HCT116 (cell line): ENCODE results near the gene NFAT5. TPM values are rescaled to one million over a fixed set of nuclear protein-coding genes. Genes with fewer than 3 reads are reported as not detected.
A peak's percentile ranks its signal among the peaks of the same experiment; 100 is the strongest.

Experiments
- ATAC-seq: fragments of 200-7000 bp; cut with Tn5 transposase; 2 replicates; pipeline ENCODE4 v1.9.1; 2020; ENCODE audit warnings: mild to moderate bottlenecking, moderate library complexity
- BruUV-seq: library from RNA; stranded (reverse); fragments of 400-500 nt; replicated peaks from 2 replicates; lab custom pipeline; 2021; lab: Mats Ljungman, UMichigan
- CTCF ChIA-PET: fragments of 300-600 bp; sonication (Branson Sonifier 250); formaldehyde crosslinking; loops from one replicate; lab custom pipeline; 2021; ENCODE audit warnings: antibody characterized with exemption; lab: Charles Lee
- POLR2A ChIA-PET: fragments of 300-600, 350-600 bp; sonication (Branson Sonifier 250); formaldehyde crosslinking; loops from one replicate; lab custom pipeline; 2021; ENCODE audit warnings: antibody characterized with exemption; lab: Charles Lee
- RAD21 ChIA-PET, 2 experiments: fragments of 300-600 bp; sonication (Branson Sonifier 250); formaldehyde crosslinking; loops; one replicate each; lab custom pipeline; 2023; ENCODE audit warnings: low total read pairs in 2 of 2; ENCODE audit not compliant: uncharacterized antibody in 2 of 2, unreplicated experiment in 2 of 2, low non-redundant PET in 1 of 2; lab: Charles Lee
- DNase-seq: peaks from one replicate; pipeline ENCODE4 v3.0.0-alpha.2; 2010; ENCODE audit warnings: low read depth, low spot score
- H2AFZ ChIP-seq: fragments of 200-600 bp; shearing (Covaris generic), sonication (generic); 2 replicates; pipeline ENCODE4 v1.6.1; 2017; ENCODE audit warnings: low read depth, mixed run types, mixed read lengths, antibody characterized with exemption, low read length; ENCODE audit not compliant: poor library complexity, severe bottlenecking
- H3K27ac ChIP-seq: 2 replicates; pipeline ENCODE4 v1.5.1; 2012; ENCODE audit warnings: low read depth, low read length
- H3K27me3 ChIP-seq: fragments of 200-600 bp; sonication (generic); 2 replicates; pipeline ENCODE4 v1.6.1; 2016; ENCODE audit warnings: mixed run types, low read length, mixed read lengths; ENCODE audit not compliant: insufficient read depth
- H3K36me3 ChIP-seq, 2 experiments: fragments of 200-500 bp in 1 of 2; fragments of 200-600 bp in 1 of 2; sonication (Bioruptor generic) in 1 of 2; sonication (generic) in 1 of 2; 2 replicates each; pipeline versions ENCODE4 v1.5.1 to v1.6.1; 2014 to 2016; ENCODE audit warnings: low read length in 2 of 2, inconsistent platforms in 1 of 2, mixed read lengths in 1 of 2, mixed run types in 1 of 2; ENCODE audit not compliant: insufficient read depth in 2 of 2, control insufficient read depth in 1 of 2
- H3K4me1 ChIP-seq, 2 experiments: fragments of 200-600 bp in 1 of 2; sonication (generic) in 1 of 2; 2 replicates each; pipeline versions ENCODE4 v1.5.1 to v1.6.1; 2012 to 2017; ENCODE audit warnings: low read length in 2 of 2, inconsistent platforms in 1 of 2, mild to moderate bottlenecking in 1 of 2, mixed read lengths in 1 of 2, mixed run types in 1 of 2, moderate library complexity in 1 of 2; ENCODE audit not compliant: insufficient read depth in 2 of 2, control insufficient read depth in 1 of 2
- H3K4me2 ChIP-seq: fragments of 200-600 bp; sonication (generic); 2 replicates; pipeline ENCODE4 v1.6.1; 2017; ENCODE audit warnings: mixed run types, low read length, mixed read lengths
- H3K4me3 ChIP-seq, 2 experiments: fragments of 200-600 bp in 1 of 2; sonication (generic) in 1 of 2; replicated peaks in 1 of 2; 2 replicates each; pipeline ENCODE4 v1.5.1; 2011 to 2016; ENCODE audit warnings: low read length in 2 of 2, control low read depth in 1 of 2, low read depth in 1 of 2, mild to moderate bottlenecking in 1 of 2, mixed read lengths in 1 of 2, mixed run types in 1 of 2
- H3K79me2 ChIP-seq: fragments of 200-600 bp; sonication (generic); 2 replicates; pipeline ENCODE4 v1.6.1; 2017; ENCODE audit warnings: mild to moderate bottlenecking, mixed run types, low read length, moderate library complexity, mixed read lengths; ENCODE audit not compliant: insufficient read depth
- H3K9ac ChIP-seq: fragments of 200-600 bp; sonication (generic); 2 replicates; pipeline ENCODE4 v1.6.1; 2016; ENCODE audit warnings: low read length, mixed read lengths
- H3K9me2 ChIP-seq: fragments of 200-600 bp; sonication (generic), shearing (Covaris generic); 2 replicates; pipeline ENCODE4 v1.6.1; 2017; ENCODE audit warnings: mixed run types, mild to moderate bottlenecking, moderate library complexity; ENCODE audit not compliant: insufficient read depth
- H3K9me3 ChIP-seq, 2 experiments: fragments of 200-500 bp in 1 of 2; fragments of 200-600 bp in 1 of 2; sonication (Bioruptor generic) in 1 of 2; sonication (generic) in 1 of 2; 2 replicates each; pipeline ENCODE4 v1.6.1; 2014 to 2017; ENCODE audit warnings: low read length in 2 of 2, mixed read lengths in 2 of 2, inconsistent platforms in 1 of 2, low read depth in 1 of 2, mild to moderate bottlenecking in 1 of 2, mixed run types in 1 of 2, moderate library complexity in 1 of 2; ENCODE audit not compliant: control insufficient read depth in 1 of 2, insufficient read depth in 1 of 2
- H4K20me1 ChIP-seq: fragments of 200-600 bp; sonication (generic), shearing (Covaris generic); 2 replicates; pipeline ENCODE4 v1.6.1; 2017; ENCODE audit warnings: mixed run types, mild to moderate bottlenecking, moderate library complexity; ENCODE audit not compliant: insufficient read depth
- EGR1 ChIP-seq: IDR thresholded peaks from 2 replicates; pipeline ENCODE4 v1.6.1; 2012; ENCODE audit warnings: low read depth
- ELF1 ChIP-seq: IDR thresholded peaks from 2 replicates; pipeline ENCODE4 v1.6.1; 2012; ENCODE audit warnings: low read depth, borderline replicate concordance
- EZH2 ChIP-seq: fragments of 200-600 bp; sonication (generic); IDR thresholded peaks from 2 replicates; pipeline ENCODE4 v1.6.1; 2017; ENCODE audit warnings: antibody characterized with exemption, mixed run types
- JUND ChIP-seq: IDR thresholded peaks from 2 replicates; pipeline ENCODE4 v1.6.1; 2012
- POLR2AphosphoS5 ChIP-seq: IDR thresholded peaks from 2 replicates; pipeline ENCODE4 v1.6.1; 2011; ENCODE audit warnings: mild to moderate bottlenecking, low read depth, low read length, moderate library complexity
- RAD21 ChIP-seq: IDR thresholded peaks from 2 replicates; pipeline ENCODE4 v1.6.1; 2012; ENCODE audit warnings: low read depth, mild to moderate bottlenecking
- SIN3A ChIP-seq: IDR thresholded peaks from 2 replicates; pipeline ENCODE4 v1.6.1; 2012; ENCODE audit warnings: low read depth
- SP1 ChIP-seq: IDR thresholded peaks from 2 replicates; pipeline ENCODE4 v1.6.1; 2012; ENCODE audit warnings: low read depth
- SRF ChIP-seq: IDR thresholded peaks from 2 replicates; pipeline ENCODE4 v1.6.1; 2012; ENCODE audit warnings: low read depth
- TCF7L2 ChIP-seq: IDR thresholded peaks from 2 replicates; pipeline ENCODE4 v1.7.0; 2011; ENCODE audit warnings: borderline replicate concordance, inconsistent platforms; ENCODE audit not compliant: insufficient read depth, insufficient read length; ENCODE audit errors: extremely low read depth
- YY1 ChIP-seq: IDR thresholded peaks from 2 replicates; pipeline ENCODE4 v1.6.1; 2011; ENCODE audit warnings: low read length, low read depth, moderate library complexity, mild to moderate bottlenecking; ENCODE audit not compliant: insufficient replicate concordance; ENCODE audit errors: extremely low read depth
- ZFX ChIP-seq: fragments of 450-650 bp; IDR thresholded peaks from 2 replicates; pipeline ENCODE4 v1.6.1; 2017
- intact Hi-C: fragments of 100-400 bp; cut with micrococcal nuclease; formaldehyde crosslinking; loops from 2 replicates; pipeline ENCODE4 v1.10.0; 2022
- total RNA-seq: library from RNA; stranded (reverse); gene quantifications from one replicate; pipeline ENCODE4 v1.2.1, GENCODE V29; 2021; ENCODE audit not compliant: unreplicated experiment
- TF ChIP-seq, protein P1 (sequence below): IDR thresholded peaks from 2 replicates; pipeline ENCODE4 v1.6.1; 2011; ENCODE audit warnings: mild to moderate bottlenecking, low read length, moderate library complexity; ENCODE audit not compliant: insufficient replicate concordance; ENCODE audit errors: extremely low read depth
- TF ChIP-seq, protein P2 (sequence below): IDR thresholded peaks from 2 replicates; pipeline ENCODE4 v1.6.1; 2012
- TF ChIP-seq, protein P3 (sequence below): IDR thresholded peaks from 2 replicates; pipeline ENCODE4 v1.6.1; 2012; ENCODE audit warnings: low read depth
- TF ChIP-seq, protein P4 (sequence below): IDR thresholded peaks from 2 replicates; pipeline ENCODE4 v1.6.1; 2012

Gene NFAT5
- total RNA-seq, 1 experiment from 2014 or later, result 67.4 TPM

DNA sequence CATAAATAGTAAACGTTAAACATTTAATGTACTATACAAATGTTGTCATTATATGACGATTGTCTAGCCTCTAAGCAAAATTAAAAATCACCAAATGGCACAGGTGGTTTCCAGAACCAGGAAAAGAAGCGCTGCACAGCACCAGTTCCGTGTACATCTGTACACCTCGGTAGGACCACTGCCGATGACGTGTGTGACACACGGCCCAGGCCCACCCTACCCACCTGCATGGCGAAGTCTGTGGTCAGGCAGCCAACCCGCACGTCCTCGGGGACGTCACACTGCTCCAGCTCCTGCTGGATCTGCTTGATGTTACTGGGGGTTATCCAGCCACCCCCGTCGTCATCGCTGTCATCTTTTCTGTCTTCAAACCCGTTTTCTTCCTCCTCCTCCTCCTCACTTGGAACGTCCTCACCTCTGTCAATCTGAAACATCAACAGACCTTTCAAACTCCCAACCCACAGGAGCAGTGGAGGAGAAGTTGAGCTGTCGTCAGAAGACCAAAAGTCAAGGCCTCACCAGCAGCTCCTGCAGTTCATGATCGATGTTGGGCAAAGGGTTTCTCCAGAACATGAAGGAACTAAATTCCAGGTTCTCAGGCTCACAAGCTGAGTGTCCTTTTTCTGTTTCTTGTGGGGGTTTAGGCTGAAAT, 183.1 kb downstream of the NFAT5 start (continued):
- TF ChIP-seq, protein P1, sequence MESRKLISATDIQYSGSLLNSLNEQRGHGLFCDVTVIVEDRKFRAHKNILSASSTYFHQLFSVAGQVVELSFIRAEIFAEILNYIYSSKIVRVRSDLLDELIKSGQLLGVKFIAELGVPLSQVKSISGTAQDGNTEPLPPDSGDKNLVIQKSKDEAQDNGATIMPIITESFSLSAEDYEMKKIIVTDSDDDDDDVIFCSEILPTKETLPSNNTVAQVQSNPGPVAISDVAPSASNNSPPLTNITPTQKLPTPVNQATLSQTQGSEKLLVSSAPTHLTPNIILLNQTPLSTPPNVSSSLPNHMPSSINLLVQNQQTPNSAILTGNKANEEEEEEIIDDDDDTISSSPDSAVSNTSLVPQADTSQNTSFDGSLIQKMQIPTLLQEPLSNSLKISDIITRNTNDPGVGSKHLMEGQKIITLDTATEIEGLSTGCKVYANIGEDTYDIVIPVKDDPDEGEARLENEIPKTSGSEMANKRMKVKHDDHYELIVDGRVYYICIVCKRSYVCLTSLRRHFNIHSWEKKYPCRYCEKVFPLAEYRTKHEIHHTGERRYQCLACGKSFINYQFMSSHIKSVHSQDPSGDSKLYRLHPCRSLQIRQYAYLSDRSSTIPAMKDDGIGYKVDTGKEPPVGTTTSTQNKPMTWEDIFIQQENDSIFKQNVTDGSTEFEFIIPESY, result no peak
- TF ChIP-seq RAD21 (no peak), SIN3A (no peak), ELF1 (no peak), TCF7L2 (no peak), SRF (no peak), EGR1 (no peak), YY1 (no peak)
- TF ChIP-seq, protein P2, sequence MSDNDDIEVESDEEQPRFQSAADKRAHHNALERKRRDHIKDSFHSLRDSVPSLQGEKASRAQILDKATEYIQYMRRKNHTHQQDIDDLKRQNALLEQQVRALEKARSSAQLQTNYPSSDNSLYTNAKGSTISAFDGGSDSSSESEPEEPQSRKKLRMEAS, result no peak

DNA sequence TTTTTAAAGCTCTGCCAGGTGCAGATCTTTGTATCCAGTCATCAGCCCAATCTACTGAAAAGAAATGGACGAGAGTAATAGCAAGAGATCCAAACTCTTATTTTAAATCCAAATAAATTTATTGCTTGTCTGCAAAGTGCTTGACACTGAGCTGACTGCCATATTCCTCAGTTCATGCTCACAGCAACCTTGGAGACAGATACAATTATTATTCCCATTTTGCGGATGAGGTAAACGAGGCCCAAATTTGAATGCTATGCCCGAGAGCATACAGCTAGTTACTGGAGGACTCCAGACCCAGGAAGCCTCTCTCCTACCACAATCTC, 188.3 kb downstream of the NFAT5 start:
- peak overlapping the region; percentile 91 to 92 for H3K4me3 ChIP-seq
- H3K9me2 ChIP-seq, result no peaks in the 10 kb centered on the region
- H4K20me1 ChIP-seq, result no peaks in the 10 kb centered on the region
- H3K27me3 ChIP-seq, result no peaks in the 10 kb centered on the region
- ATAC-seq, result no peak
- peak overlapping the region; percentile 96 for H3K9ac ChIP-seq
- H3K4me1 ChIP-seq, result peaks cover 7 to 14% of the 10 kb centered on the region in 2 experiments
- H3K9me3 ChIP-seq, result no peaks in the 10 kb centered on the region
- RAD21 ChIA-PET, result interaction anchor here in 1 of 2 experiments (1.3 kb wide), 1 partner anchor 358 kb away, joined by 3 read pairs; no protein-coding TSS in a partner anchor
- TF ChIP-seq SRF (no peak), TCF7L2 (no peak), POLR2AphosphoS5 (no peak), YY1 (no peak), ZFX (no peak), SP1 (no peak), JUND (no peak), EZH2 (no peak), RAD21 (no peak), ELF1 (no peak)
- TF ChIP-seq, protein P2, result no peak
- TF ChIP-seq, protein P3, sequence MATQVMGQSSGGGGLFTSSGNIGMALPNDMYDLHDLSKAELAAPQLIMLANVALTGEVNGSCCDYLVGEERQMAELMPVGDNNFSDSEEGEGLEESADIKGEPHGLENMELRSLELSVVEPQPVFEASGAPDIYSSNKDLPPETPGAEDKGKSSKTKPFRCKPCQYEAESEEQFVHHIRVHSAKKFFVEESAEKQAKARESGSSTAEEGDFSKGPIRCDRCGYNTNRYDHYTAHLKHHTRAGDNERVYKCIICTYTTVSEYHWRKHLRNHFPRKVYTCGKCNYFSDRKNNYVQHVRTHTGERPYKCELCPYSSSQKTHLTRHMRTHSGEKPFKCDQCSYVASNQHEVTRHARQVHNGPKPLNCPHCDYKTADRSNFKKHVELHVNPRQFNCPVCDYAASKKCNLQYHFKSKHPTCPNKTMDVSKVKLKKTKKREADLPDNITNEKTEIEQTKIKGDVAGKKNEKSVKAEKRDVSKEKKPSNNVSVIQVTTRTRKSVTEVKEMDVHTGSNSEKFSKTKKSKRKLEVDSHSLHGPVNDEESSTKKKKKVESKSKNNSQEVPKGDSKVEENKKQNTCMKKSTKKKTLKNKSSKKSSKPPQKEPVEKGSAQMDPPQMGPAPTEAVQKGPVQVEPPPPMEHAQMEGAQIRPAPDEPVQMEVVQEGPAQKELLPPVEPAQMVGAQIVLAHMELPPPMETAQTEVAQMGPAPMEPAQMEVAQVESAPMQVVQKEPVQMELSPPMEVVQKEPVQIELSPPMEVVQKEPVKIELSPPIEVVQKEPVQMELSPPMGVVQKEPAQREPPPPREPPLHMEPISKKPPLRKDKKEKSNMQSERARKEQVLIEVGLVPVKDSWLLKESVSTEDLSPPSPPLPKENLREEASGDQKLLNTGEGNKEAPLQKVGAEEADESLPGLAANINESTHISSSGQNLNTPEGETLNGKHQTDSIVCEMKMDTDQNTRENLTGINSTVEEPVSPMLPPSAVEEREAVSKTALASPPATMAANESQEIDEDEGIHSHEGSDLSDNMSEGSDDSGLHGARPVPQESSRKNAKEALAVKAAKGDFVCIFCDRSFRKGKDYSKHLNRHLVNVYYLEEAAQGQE, result no peak
- TF ChIP-seq, protein P4, sequence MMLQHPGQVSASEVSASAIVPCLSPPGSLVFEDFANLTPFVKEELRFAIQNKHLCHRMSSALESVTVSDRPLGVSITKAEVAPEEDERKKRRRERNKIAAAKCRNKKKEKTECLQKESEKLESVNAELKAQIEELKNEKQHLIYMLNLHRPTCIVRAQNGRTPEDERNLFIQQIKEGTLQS, result no peak
- peaks cover 26 to 33% of the 10 kb centered on the region in 2 experiments for H3K36me3 ChIP-seq
- CTCF ChIA-PET, result interaction anchor here (1.0 to 2.6 kb wide), 9 partner anchors 14 to 357 kb away, joined by 3 to 22 read pairs (median 5); partner anchors contain the start of gene NQO1
- POLR2A ChIA-PET, result interaction anchor here (1.2 to 1.8 kb wide), 4 partner anchors 9 to 28 kb away, joined by 3 to 13 read pairs (median 6); partner anchors contain the start of gene NQO1
- intact Hi-C loops, result loop anchor here (2.0 kb wide), 2 partner anchors 27 to 355 kb away; partner anchors contain the start of gene NQO1
- no TSS peak for BruUV-seq
- DNase-seq, result no peak
- H3K27ac ChIP-seq, result peak overlapping the region; percentile 76
- peaks cover 56% of the 10 kb centered on the region for H3K79me2 ChIP-seq
- no peak overlapping the region for H2AFZ ChIP-seq
- H3K4me2 ChIP-seq, result peak overlapping the region; percentile 76
